Calu3 (cell line): Measurements from ENCODE around the gene ATG16L1. TPM values are rescaled to one million over a fixed set of nuclear protein-coding genes. Genes with fewer than 3 reads are reported as not detected.
"Not testable (repeated sequence)": the region's sequence is repeated elsewhere in the genome, so short reads cannot be mapped to it uniquely, and the experiment has no call there.

Source experiments
- BruUV-seq: library from RNA; stranded (reverse); fragments of 400-500 nt; replicated peaks from 2 replicates; lab custom pipeline; 2021; lab: Mats Ljungman, UMichigan
- CTCF ChIA-PET: fragments of 300-600 bp; sonication (Branson Sonifier 250); formaldehyde crosslinking; loops from one replicate; lab custom pipeline; 2022; ENCODE audit warnings: antibody characterized with exemption; lab: Charles Lee
- DNase-seq: peaks from one replicate; pipeline ENCODE4 v3.0.0; 2022
- H3K27ac Mint-ChIP-seq: one replicate; pipeline ENCODE4 v1.8.0; 2022; ENCODE audit warnings: mixed read lengths; ENCODE audit not compliant: unreplicated experiment
- H3K27me3 Mint-ChIP-seq: one replicate; pipeline ENCODE4 v1.8.0; 2022; ENCODE audit warnings: mixed read lengths; ENCODE audit not compliant: unreplicated experiment
- H3K36me3 Mint-ChIP-seq: one replicate; pipeline ENCODE4 v1.8.0; 2022; ENCODE audit warnings: mild to moderate bottlenecking, moderate library complexity, mixed read lengths; ENCODE audit not compliant: insufficient read depth, unreplicated experiment
- H3K4me1 Mint-ChIP-seq: one replicate; pipeline ENCODE4 v1.8.0; 2022; ENCODE audit warnings: mild to moderate bottlenecking, low read depth, mixed read lengths; ENCODE audit not compliant: unreplicated experiment
- H3K4me3 Mint-ChIP-seq: one replicate; pipeline ENCODE4 v1.8.0; 2022; ENCODE audit warnings: mild to moderate bottlenecking, low read depth, moderate library complexity, mixed read lengths; ENCODE audit not compliant: unreplicated experiment
- H3K9me3 Mint-ChIP-seq: one replicate; pipeline ENCODE4 v1.8.0; 2022; ENCODE audit warnings: low read depth, mixed read lengths; ENCODE audit not compliant: unreplicated experiment
- intact Hi-C: fragments of 100-400 bp; cut with micrococcal nuclease; formaldehyde crosslinking; loops from one replicate; pipeline ENCODE4 v1.10.0; 2022; ENCODE audit not compliant: unreplicated experiment
- total RNA-seq: library from RNA; stranded (reverse); gene quantifications from 2 replicates; pipeline ENCODE4 v1.2.3, GENCODE V29; 2022
- TF ChIP-seq, protein P1 (sequence below): fragments of 200-600 bp; IDR thresholded peaks from one replicate; pipeline ENCODE4 v1.8.0; 2022; ENCODE audit warnings: antibody characterized with exemption; ENCODE audit not compliant: unreplicated experiment

ATG16L1 gene
- total RNA-seq, 1 experiment from 2014 or later: 45.0 TPM

DNA sequence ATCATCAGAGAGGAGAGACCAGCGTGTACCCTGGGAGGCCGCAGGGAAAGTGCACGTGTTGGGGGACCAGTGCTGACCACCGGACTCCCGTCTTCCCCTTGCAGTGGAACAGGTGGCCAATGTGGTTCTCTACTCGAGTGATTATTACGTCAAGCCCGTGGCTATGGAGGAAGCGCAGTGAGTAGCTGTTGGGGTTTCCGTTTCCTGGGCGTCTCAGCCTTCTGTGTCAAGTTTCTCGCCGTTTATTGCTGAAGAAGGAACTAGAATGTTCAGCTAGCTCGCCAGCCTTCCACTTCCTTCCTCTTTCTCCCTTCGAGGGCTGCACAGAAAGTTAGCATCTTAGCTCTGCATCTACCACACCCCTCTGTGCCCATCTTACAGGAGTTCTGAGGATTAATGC, 80.1 kb downstream of the ATG16L1 start:
- intact Hi-C loops: no loop called here
- CTCF ChIA-PET: interaction anchor here (0.6 kb wide), 1 partner anchor 329 kb away, joined by 3 read pairs; no protein-coding TSS in a partner anchor

GRCh38 chr2:233332125-233332524, 80.7 kb downstream of the ATG16L1 start:
- no peaks in the 10 kb centered on the region for H3K4me1 Mint-ChIP-seq
- DNase-seq: no peak
- H3K9me3 Mint-ChIP-seq: no peaks in the 10 kb centered on the region
- H3K27me3 Mint-ChIP-seq: peaks cover 46% of the 10 kb centered on the region
- no peaks in the 10 kb centered on the region for H3K36me3 Mint-ChIP-seq
- no peak overlapping the region for H3K27ac Mint-ChIP-seq
- TF ChIP-seq, protein P1, sequence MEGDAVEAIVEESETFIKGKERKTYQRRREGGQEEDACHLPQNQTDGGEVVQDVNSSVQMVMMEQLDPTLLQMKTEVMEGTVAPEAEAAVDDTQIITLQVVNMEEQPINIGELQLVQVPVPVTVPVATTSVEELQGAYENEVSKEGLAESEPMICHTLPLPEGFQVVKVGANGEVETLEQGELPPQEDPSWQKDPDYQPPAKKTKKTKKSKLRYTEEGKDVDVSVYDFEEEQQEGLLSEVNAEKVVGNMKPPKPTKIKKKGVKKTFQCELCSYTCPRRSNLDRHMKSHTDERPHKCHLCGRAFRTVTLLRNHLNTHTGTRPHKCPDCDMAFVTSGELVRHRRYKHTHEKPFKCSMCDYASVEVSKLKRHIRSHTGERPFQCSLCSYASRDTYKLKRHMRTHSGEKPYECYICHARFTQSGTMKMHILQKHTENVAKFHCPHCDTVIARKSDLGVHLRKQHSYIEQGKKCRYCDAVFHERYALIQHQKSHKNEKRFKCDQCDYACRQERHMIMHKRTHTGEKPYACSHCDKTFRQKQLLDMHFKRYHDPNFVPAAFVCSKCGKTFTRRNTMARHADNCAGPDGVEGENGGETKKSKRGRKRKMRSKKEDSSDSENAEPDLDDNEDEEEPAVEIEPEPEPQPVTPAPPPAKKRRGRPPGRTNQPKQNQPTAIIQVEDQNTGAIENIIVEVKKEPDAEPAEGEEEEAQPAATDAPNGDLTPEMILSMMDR: no peak
- no TSS peak for BruUV-seq
- no peak overlapping the region for H3K4me3 Mint-ChIP-seq
- CTCF ChIA-PET: interaction anchor here (0.6 kb wide), 1 partner anchor 330 kb away, joined by 3 read pairs; no protein-coding TSS in a partner anchor
- intact Hi-C loops: no loop called here

More for the DNA sequence above, 80.1 kb downstream of the ATG16L1 start:
- DNase-seq: no peak
- Mint-ChIP-seq H3K4me3 (no peak overlapping the region), H3K36me3 (no peaks in the 10 kb centered on the region), H3K27me3 (peaks cover 44% of the 10 kb centered on the region), H3K4me1 (no peaks in the 10 kb centered on the region), H3K9me3 (no peaks in the 10 kb centered on the region), H3K27ac (no peak overlapping the region)
- BruUV-seq: no TSS peak
- TF ChIP-seq, protein P1: no peak

DNA sequence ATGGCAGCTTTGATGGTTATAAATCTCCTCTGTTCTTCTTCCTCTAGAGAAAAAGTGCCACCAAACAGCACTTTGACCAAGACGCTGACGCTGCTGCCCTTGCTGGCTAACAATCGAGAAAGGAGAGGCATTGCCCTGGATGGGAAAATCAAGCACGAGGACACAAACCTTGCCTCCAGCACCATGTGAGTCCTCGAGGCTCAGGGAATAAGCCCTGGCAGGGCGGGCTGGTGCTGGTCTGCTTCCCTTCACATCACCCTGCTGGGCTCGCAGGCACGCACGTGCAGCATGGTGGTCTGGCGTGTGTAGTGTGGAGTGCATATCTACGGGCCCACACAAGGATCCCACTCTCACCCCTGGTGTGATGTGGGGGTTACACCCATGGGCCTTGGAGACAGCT, 83.4 kb downstream of the ATG16L1 start:
- intact Hi-C loops: no loop called here
- Mint-ChIP-seq H3K4me3 (no peak overlapping the region), H3K27me3 (peaks cover 66% of the 10 kb centered on the region), H3K9me3 (no peaks in the 10 kb centered on the region), H3K4me1 (no peaks in the 10 kb centered on the region), H3K27ac (no peak overlapping the region), H3K36me3 (no peaks in the 10 kb centered on the region)
- DNase-seq: no peak
- TF ChIP-seq, protein P1: no peak
- no TSS peak for BruUV-seq
- CTCF ChIA-PET: no interaction called here

DNA sequence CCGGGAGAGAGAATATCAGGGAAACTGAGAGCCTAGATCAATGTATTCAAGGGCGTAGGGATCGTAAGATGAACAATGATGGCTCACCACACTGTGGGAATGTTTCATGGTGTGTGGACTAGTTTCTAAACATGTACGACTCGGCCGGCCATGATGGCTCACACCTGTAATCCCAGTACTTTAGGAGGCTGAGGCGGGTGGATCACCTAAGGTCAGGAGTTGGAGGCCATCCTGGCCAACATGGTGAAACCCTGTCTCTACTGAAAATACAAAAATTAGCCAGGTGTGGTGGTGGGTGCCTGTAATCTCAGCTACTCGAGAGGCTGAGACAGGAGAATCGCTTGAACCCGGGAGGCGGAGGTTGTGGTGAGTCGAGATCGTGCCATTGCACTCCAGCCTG, 84.6 kb downstream of the ATG16L1 start:
- BruUV-seq, H3K27ac Mint-ChIP-seq, intact Hi-C loops, H3K36me3 Mint-ChIP-seq, H3K4me3 Mint-ChIP-seq, DNase-seq, H3K9me3 Mint-ChIP-seq, H3K4me1 Mint-ChIP-seq: not testable (repeated sequence)
- CTCF ChIA-PET: interaction anchor here (0.7 kb wide), 2 partner anchors 19 to 259 kb away, joined by 3 read pairs; no protein-coding TSS in a partner anchor
- H3K27me3 Mint-ChIP-seq: peaks cover 58% of the 10 kb centered on the region

DNA sequence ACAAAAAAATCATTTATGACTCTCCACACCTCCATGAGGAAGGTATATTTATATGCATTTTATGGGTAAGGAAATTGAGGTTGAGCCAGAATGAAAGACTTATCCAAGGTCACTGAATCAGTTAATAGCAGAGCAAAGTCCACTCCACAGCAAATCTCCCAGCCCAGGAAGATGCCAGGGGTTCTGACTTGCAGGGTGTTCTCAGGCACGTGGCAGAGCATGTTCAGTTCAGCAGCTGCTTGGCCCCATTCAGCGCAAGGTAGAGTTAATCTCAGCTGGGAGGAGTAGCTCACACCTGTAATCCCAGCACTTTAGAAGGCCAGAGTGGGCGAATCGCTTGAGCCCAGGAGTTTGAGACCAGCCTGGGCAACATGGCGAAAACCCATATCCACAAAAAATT, 85.1 kb downstream of the ATG16L1 start:
- Mint-ChIP-seq H3K4me3 (no peak overlapping the region), H3K4me1 (no peaks in the 10 kb centered on the region), H3K36me3 (no peaks in the 10 kb centered on the region), H3K9me3 (peaks cover 2% of the 10 kb centered on the region), H3K27me3 (peaks cover 54% of the 10 kb centered on the region), H3K27ac (no peak overlapping the region)
- no TSS peak for BruUV-seq
- intact Hi-C loops: no loop called here
- CTCF ChIA-PET: interaction anchor here (0.7 kb wide), 2 partner anchors 19 to 259 kb away, joined by 3 read pairs; no protein-coding TSS in a partner anchor
- TF ChIP-seq, protein P1: no peak
- no peak for DNase-seq
